A549 (cell line): ENCODE data around the gene TMEM60. TPM values are rescaled to one million over a fixed set of nuclear protein-coding genes. Genes with fewer than 3 reads are reported as not detected.
"Not testable (repeated sequence)": the region's sequence is repeated elsewhere in the genome, so short reads cannot be mapped to it uniquely, and the experiment has no call there.

Experiments
- ATAC-seq, 2 experiments: fragments of 200-7000 bp in 1 of 2; fragments of >200 bp in 1 of 2; cut with Nextera tagmentation in 1 of 2; cut with Tn5 transposase in 1 of 2; 3 replicates each; pipeline versions ENCODE4 v1.8.0 to v1.9.1; 2018 to 2020; ENCODE audit warnings: mild to moderate bottlenecking in 1 of 2, moderate library complexity in 1 of 2
- CTCF ChIA-PET: fragments of 300-600 bp; sonication (Branson Sonifier 250); formaldehyde crosslinking; extraction: SDS; loops from one replicate; lab custom pipeline; 2021; ENCODE audit warnings: antibody characterized with exemption, inconsistent platforms; lab: Yijun Ruan, JAX
- POLR2A ChIA-PET: fragments of 350-600 bp; formaldehyde crosslinking; extraction: SDS; loops from one replicate; lab custom pipeline; 2021; ENCODE audit warnings: antibody characterized with exemption, inconsistent platforms; lab: Yijun Ruan, JAX
- DNase-seq, 2 experiments: peaks; one replicate each; pipeline versions ENCODE4 v3.0.0 to v3.0.0-alpha.2; 2011 to 2016; ENCODE audit warnings: low read depth in 1 of 2, low spot score in 1 of 2
- FAIRE-seq: peaks from 2 replicates; lab custom pipeline; 2011; peaks lifted over from hg19 to GRCh38; lab: Jason Lieb, UNC
- H3K27ac ChIP-seq, 2 experiments: fragments of >200 bp; sonication (Bioruptor Twin); formaldehyde crosslinking; 3 replicates each; pipeline ENCODE4 v1.5.1; 2016 to 2017
- H3K4me1 ChIP-seq: fragments of >200 bp; sonication (Bioruptor Twin); formaldehyde crosslinking; 3 replicates; pipeline ENCODE4 v1.6.1; 2016
- H3K4me2 ChIP-seq: fragments of >200 bp; sonication (Bioruptor Twin); formaldehyde crosslinking; 3 replicates; pipeline ENCODE4 v1.6.1; 2016
- H3K4me3 ChIP-seq: fragments of >200 bp; sonication (Bioruptor Twin); formaldehyde crosslinking; 3 replicates; pipeline ENCODE4 v1.5.1; 2016
- H3K9me3 ChIP-seq: fragments of >200 bp; sonication (Bioruptor Twin); formaldehyde crosslinking; 3 replicates; pipeline ENCODE4 v1.6.1; 2016
- CBX8 ChIP-seq: fragments of 200-600 bp; sonication (generic); IDR thresholded peaks from 2 replicates; pipeline ENCODE4 v1.6.1; 2016
- CEBPB ChIP-seq, 2 experiments: fragments of >200 bp in 1 of 2; sonication (Bioruptor Twin) in 1 of 2; formaldehyde crosslinking in 1 of 2; IDR thresholded peaks; 2 replicates each; pipeline ENCODE4 v1.6.1; 2012 to 2016
- CHD2 ChIP-seq: fragments of 150-350 bp; IDR thresholded peaks from 2 replicates; pipeline ENCODE4 v1.6.1; 2014; ENCODE audit warnings: low read length; ENCODE audit not compliant: partially characterized antibody
- EHF ChIP-seq: fragments of 250-450 bp; sonication (Bioruptor Pico); IDR thresholded peaks from 2 replicates; pipeline ENCODE4 v1.5.0; 2020; ENCODE audit warnings: mild to moderate bottlenecking
- FOSL2 ChIP-seq, 2 experiments: fragments of 450-650 bp in 1 of 2; fragments of >200 bp in 1 of 2; sonication (Bioruptor Twin) in 1 of 2; formaldehyde crosslinking; IDR thresholded peaks; 2 replicates each; pipeline versions ENCODE4 v1.5.0 to v1.6.1; 2016 to 2020; ENCODE audit warnings: mild to moderate bottlenecking in 1 of 2, moderate library complexity in 1 of 2
- FOXS1 ChIP-seq: fragments of 250-450 bp; sonication (Bioruptor Pico); IDR thresholded peaks from 2 replicates; pipeline ENCODE4 v1.5.0; 2020; ENCODE audit warnings: mild to moderate bottlenecking, moderate library complexity
- HDAC2 ChIP-seq: fragments of 200-600 bp; sonication (generic); IDR thresholded peaks from 2 replicates; pipeline ENCODE4 v1.6.1; 2016
- HOXA7 ChIP-seq: fragments of 250-450 bp; sonication (Bioruptor Pico); IDR thresholded peaks from 2 replicates; pipeline ENCODE4 v1.5.0; 2020; ENCODE audit warnings: mild to moderate bottlenecking, moderate library complexity
- HOXB13 ChIP-seq: fragments of 250-450 bp; sonication (Bioruptor Pico); IDR thresholded peaks from 2 replicates; pipeline ENCODE4 v1.5.0; 2020; ENCODE audit warnings: low read depth, mild to moderate bottlenecking, moderate library complexity
- KDM1A ChIP-seq: fragments of 200-600 bp; sonication (generic); IDR thresholded peaks from 2 replicates; pipeline ENCODE4 v1.6.1; 2016; ENCODE audit warnings: low read depth, mild to moderate bottlenecking
- NFE2L2 ChIP-seq: fragments of 150-350 bp; conservative IDR thresholded peaks from 2 replicates; pipeline ENCODE4 v1.6.1; 2014; ENCODE audit warnings: low read length
- PHF8 ChIP-seq: fragments of 200-600 bp; sonication (generic); IDR thresholded peaks from 2 replicates; pipeline ENCODE4 v1.6.1; 2016; ENCODE audit warnings: low read depth, mild to moderate bottlenecking, antibody characterized with exemption, moderate library complexity, borderline replicate concordance
- POLR2A ChIP-seq: IDR thresholded peaks from 2 replicates; pipeline ENCODE4 v1.6.1; 2012; ENCODE audit warnings: mild to moderate bottlenecking, low read length
- POLR2AphosphoS2 ChIP-seq: conservative IDR thresholded peaks from 2 replicates; pipeline ENCODE4 v1.6.1; 2012; ENCODE audit warnings: low read length, improper control_type of control experiment, inconsistent platforms
- RFX5 ChIP-seq: fragments of 450-650 bp; IDR thresholded peaks from 2 replicates; pipeline ENCODE4 v1.7.1; 2014; ENCODE audit warnings: antibody characterized with exemption, mild to moderate bottlenecking, moderate library complexity
- RNF2 ChIP-seq: fragments of 200-600 bp; sonication (generic); IDR thresholded peaks from 2 replicates; pipeline ENCODE4 v1.6.1; 2016; ENCODE audit warnings: low read depth, mild to moderate bottlenecking, antibody characterized with exemption, moderate library complexity, borderline replicate concordance
- SMC3 ChIP-seq: fragments of >200 bp; sonication (Bioruptor Twin); formaldehyde crosslinking; IDR thresholded peaks from 3 replicates; pipeline ENCODE4 v1.6.1; 2018; ENCODE audit warnings: inconsistent platforms
- TP53 ChIP-seq: fragments of 250-450 bp; sonication (Bioruptor Pico); IDR thresholded peaks from 2 replicates; pipeline ENCODE4 v1.5.0; 2021; ENCODE audit warnings: mild to moderate bottlenecking, moderate library complexity
- ZFP36 ChIP-seq: fragments of 450-650 bp; IDR thresholded peaks from 2 replicates; pipeline ENCODE4 v1.6.1; 2014; ENCODE audit warnings: borderline replicate concordance; ENCODE audit not compliant: partially characterized antibody
- ZSCAN20 ChIP-seq: fragments of 250-450 bp; sonication (Bioruptor Pico); IDR thresholded peaks from 2 replicates; pipeline ENCODE4 v1.8.0; 2022; ENCODE audit warnings: mild to moderate bottlenecking, moderate library complexity
- WGBS: methylation state at CpG from one replicate; pipeline ENCODE4 v1.1.6; 2017; ENCODE audit errors: missing lambda C conversion rate; 5-methylcytosine and 5-hydroxymethylcytosine counted together
- polyA plus RNA-seq, 4 experiments: library from polyadenylated mRNA; depleted of rRNA in 3 of 4; stranded (reverse); fragments of >200 nt; fragmentation: RNase III in 1 of 4; extraction: RNeasy Plus Mini Kit Qiagen cat#74134 plus additional on column Dnase treatment in 1 of 4; gene quantifications; 2 replicates in 3 of 4; 3 replicates in 1 of 4; pipeline ENCODE4 v1.2.3, GENCODE V29; 2011 to 2017
- TF ChIP-seq, protein P1 (sequence below): fragments of >200 bp; sonication (Bioruptor Twin); formaldehyde crosslinking; IDR thresholded peaks from 3 replicates; pipeline ENCODE4 v1.6.1; 2016
- TF ChIP-seq, protein P2 (sequence below): fragments of 250-450 bp; sonication (Bioruptor Pico); IDR thresholded peaks from 2 replicates; pipeline ENCODE4 v1.5.0; 2020; ENCODE audit warnings: low read depth, mild to moderate bottlenecking, moderate library complexity
- TF ChIP-seq, protein P3 (sequence below): IDR thresholded peaks from 2 replicates; pipeline ENCODE4 v1.6.1; 2012

Gene TMEM60
- polyA plus RNA-seq, 2 of the 4 experiments (the other 2 are of a cell fraction): 33.8 to 54.7 TPM

DNA sequence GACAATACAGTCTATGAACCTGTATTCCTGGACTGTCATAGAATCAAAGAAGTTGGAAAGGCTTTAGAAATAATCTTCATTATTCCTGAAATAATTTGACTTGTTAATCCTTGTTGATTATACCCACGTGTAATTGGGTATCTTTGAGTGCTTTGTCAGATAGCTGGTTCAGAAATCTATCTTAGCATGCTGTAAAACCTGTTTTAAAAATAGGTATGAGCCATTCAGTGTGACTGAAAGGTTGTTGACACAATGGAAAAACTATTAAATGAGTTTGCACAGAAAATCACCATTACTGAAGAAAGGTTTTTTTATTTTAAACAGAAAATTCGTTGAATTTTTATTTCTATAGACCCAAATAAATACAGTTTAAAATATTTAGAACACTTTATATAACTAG, 39.0 kb upstream of the TMEM60 start:
- peaks cover 38% of the 10 kb centered on the region for H3K4me1 ChIP-seq
- H3K4me3 ChIP-seq: no peak overlapping the region
- WGBS: 6% methylated on average over 2 of the region's 2 CpGs
- DNase-seq (no peak), ATAC-seq (no peak), FAIRE-seq (peak; percentile 46)
- no peak for TF ChIP-seq ZSCAN20 (CRISPR knock-in tag)
- no peak for TF ChIP-seq CBX8
- no peak for TF ChIP-seq POLR2AphosphoS2
- no peak for TF ChIP-seq RNF2
- no peak for TF ChIP-seq FOXS1
- no peak for TF ChIP-seq NFE2L2
- no peak for TF ChIP-seq TP53 (CRISPR knock-in tag)
- TF ChIP-seq SMC3: no peak
- H3K9me3 ChIP-seq: no peaks in the 10 kb centered on the region
- ChIA-PET POLR2A (no interaction called here), CTCF (interaction anchor here (0.8 kb wide), 1 partner anchor 99 kb away, joined by 5 read pairs; no protein-coding TSS in a partner anchor)
- peak overlapping the region in 1 of 2 experiments; percentile 3; a peak in 1 of 6 replicates for H3K27ac ChIP-seq
- no peak overlapping the region; the same call in 1 of the 3 replicates for H3K4me2 ChIP-seq

DNA sequence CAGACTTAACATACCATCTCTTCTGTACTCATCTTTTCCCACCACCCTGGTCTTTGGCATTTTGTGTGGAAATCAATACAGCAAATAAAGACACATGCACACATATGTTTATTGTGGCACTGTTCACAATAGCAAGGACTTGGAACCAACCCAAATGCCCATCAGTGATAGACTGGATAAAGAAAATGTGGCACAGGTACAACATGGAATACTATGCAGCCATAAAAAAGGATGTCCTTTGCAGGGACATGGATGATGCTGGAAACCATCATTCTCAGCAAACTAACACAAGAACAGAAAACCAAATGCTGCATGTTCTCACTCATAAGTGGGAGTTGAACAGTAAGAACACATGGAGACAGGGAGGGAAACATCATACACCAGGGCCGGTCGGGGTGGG, 38.2 kb upstream of the TMEM60 start:
- H3K4me2 ChIP-seq, H3K27ac ChIP-seq, H3K4me3 ChIP-seq, DNase-seq, H3K9me3 ChIP-seq, FAIRE-seq, POLR2A ChIA-PET, ATAC-seq: not testable (repeated sequence)
- CTCF ChIA-PET: interaction anchor here (0.8 kb wide), 1 partner anchor 100 kb away, joined by 5 read pairs; no protein-coding TSS in a partner anchor
- 0 out of 2 replicates have a peak, but pooled peaks have one; percentile 39 for TF ChIP-seq KDM1A
- WGBS: 80% methylated on average over 1 of the region's 2 CpGs
- peaks cover 38% of the 10 kb centered on the region for H3K4me1 ChIP-seq

DNA sequence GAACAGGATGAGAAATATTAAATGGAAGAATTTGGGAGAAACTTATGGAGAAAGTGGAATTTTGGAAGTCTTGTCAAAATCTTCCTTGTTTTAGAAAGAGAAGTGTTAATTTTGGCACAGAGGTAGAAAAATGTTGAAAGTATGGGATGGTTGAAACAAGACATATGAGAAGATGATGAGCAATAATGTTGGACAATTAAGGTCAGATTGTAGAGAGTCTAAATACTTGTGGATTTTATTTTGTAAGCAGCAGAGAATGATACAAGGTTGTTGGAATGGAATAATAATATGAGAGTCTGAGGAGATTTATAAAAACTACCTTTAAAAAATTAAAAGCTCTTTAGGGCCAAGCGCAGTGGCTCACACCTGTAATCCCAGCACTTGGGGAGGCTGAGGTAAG, 34.9 kb upstream of the TMEM60 start:
- Histone ChIP-seq H3K4me2 (no peak overlapping the region), H3K27ac (peak overlapping the region; percentile 80; a peak in 3 of 6 replicates), H3K4me1 (peaks cover 28% of the 10 kb centered on the region), H3K9me3 (no peaks in the 10 kb centered on the region), H3K4me3 (no peak overlapping the region)
- WGBS: 89% methylated on average over 1 of the region's 1 CpG
- DNase-seq (no peak), ATAC-seq (no peak), FAIRE-seq (no peak)
- ChIA-PET CTCF (interaction anchor here (0.7 to 0.8 kb wide), 2 partner anchors 9 to 12 kb away, joined by 3 to 4 read pairs; no protein-coding TSS in a partner anchor), POLR2A (no interaction called here)
- TF ChIP-seq, protein P1, sequence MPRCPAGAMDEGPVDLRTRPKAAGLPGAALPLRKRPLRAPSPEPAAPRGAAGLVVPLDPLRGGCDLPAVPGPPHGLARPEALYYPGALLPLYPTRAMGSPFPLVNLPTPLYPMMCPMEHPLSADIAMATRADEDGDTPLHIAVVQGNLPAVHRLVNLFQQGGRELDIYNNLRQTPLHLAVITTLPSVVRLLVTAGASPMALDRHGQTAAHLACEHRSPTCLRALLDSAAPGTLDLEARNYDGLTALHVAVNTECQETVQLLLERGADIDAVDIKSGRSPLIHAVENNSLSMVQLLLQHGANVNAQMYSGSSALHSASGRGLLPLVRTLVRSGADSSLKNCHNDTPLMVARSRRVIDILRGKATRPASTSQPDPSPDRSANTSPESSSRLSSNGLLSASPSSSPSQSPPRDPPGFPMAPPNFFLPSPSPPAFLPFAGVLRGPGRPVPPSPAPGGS: no peak
- TF ChIP-seq HOXB13 (CRISPR knock-in tag) (no peak), EHF (no peak), POLR2A (no peak), HOXA7 (CRISPR knock-in tag) (no peak), CEBPB (IDR thresholded peaks at IDR 0.05) (no peak), ZFP36 (no peak), FOSL2 (IDR thresholded peaks at IDR 0.05) (no peak), FOSL2 (CRISPR knock-in tag; IDR thresholded peaks at IDR 0.05) (no peak), CHD2 (no peak), HDAC2 (no peak), RFX5 (no peak), PHF8 (no peak)
- TF ChIP-seq, protein P2, sequence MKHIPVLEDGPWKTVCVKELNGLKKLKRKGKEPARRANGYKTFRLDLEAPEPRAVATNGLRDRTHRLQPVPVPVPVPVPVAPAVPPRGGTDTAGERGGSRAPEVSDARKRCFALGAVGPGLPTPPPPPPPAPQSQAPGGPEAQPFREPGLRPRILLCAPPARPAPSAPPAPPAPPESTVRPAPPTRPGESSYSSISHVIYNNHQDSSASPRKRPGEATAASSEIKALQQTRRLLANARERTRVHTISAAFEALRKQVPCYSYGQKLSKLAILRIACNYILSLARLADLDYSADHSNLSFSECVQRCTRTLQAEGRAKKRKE (CRISPR knock-in tag): no peak
- TF ChIP-seq, protein P3, sequence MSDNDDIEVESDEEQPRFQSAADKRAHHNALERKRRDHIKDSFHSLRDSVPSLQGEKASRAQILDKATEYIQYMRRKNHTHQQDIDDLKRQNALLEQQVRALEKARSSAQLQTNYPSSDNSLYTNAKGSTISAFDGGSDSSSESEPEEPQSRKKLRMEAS: no peak
